Mesodermal cell (in vitro differentiated cells): Measurements from ENCODE around the gene PIK3CB.
"Not testable (repeated sequence)": the region's sequence is repeated elsewhere in the genome, so short reads cannot be mapped to it uniquely, and the experiment has no call there.

Experiments used
- H3K27ac ChIP-seq: 2 replicates; pipeline ENCODE4 v1.7.0; 2013; ENCODE audit warnings: mild to moderate bottlenecking, low read depth, low read length, moderate library complexity; ENCODE audit not compliant: severe bottlenecking
- H3K36me3 ChIP-seq: 2 replicates; pipeline ENCODE4 v1.7.1; 2013; ENCODE audit warnings: mild to moderate bottlenecking, low read length, moderate library complexity; ENCODE audit not compliant: control insufficient read depth, insufficient read depth
- H3K4me1 ChIP-seq: one replicate; pipeline ENCODE4 v1.7.1; 2013; ENCODE audit warnings: mild to moderate bottlenecking, low read length; ENCODE audit not compliant: insufficient read depth, control insufficient read depth, poor library complexity, severe bottlenecking
- H3K4me3 ChIP-seq: 2 replicates; pipeline ENCODE4 v1.7.0; 2013; ENCODE audit warnings: low read length, control low read depth, mild to moderate bottlenecking; ENCODE audit not compliant: insufficient read depth, poor library complexity, severe bottlenecking; ENCODE audit errors: extremely low read depth
- H3K9me3 ChIP-seq: 2 replicates; pipeline ENCODE4 v1.7.1; 2013; ENCODE audit warnings: mild to moderate bottlenecking, low read length, moderate library complexity; ENCODE audit not compliant: control insufficient read depth
- WGBS, 2 experiments: methylation state at CpG; one replicate each; pipeline ENCODE4 v1.1.5; 2013; ENCODE audit warnings: missing lambda C conversion rate in 2 of 2; ENCODE audit not compliant: insufficient coverage in 2 of 2; 5-methylcytosine and 5-hydroxymethylcytosine counted together

Gene PIK3CB

GRCh38 chr3:138846262-138846791 is 11.6 kb upstream of the PIK3CB start:
- H3K4me1 ChIP-seq, result no peaks in the 10 kb centered on the region
- H3K9me3 ChIP-seq, result peaks cover 7% of the 10 kb centered on the region
- WGBS, 2 experiments, result 62 to 66% methylated on average over 7 to 10 of the region's 10 CpGs
- no peak overlapping the region for H3K27ac ChIP-seq
- H3K4me3 ChIP-seq, result no peak overlapping the region
- H3K36me3 ChIP-seq, result no peaks in the 10 kb centered on the region

GRCh38 chr3:138845771-138846173 is 11.0 kb upstream of the PIK3CB start:
- no peaks in the 10 kb centered on the region for H3K36me3 ChIP-seq
- 40 to 50% methylated on average over 1 to 2 of the region's 6 CpGs for WGBS, 2 experiments
- no peaks in the 10 kb centered on the region for H3K4me1 ChIP-seq
- H3K9me3 ChIP-seq, result peaks cover 7% of the 10 kb centered on the region
- no peak overlapping the region for H3K27ac ChIP-seq
- H3K4me3 ChIP-seq, result no peak overlapping the region

- Histone ChIP-seq H3K4me3 (no peak overlapping the region), H3K36me3 (no peaks in the 10 kb centered on the region), H3K9me3 (peaks cover 7% of the 10 kb centered on the region), H3K4me1 (no peaks in the 10 kb centered on the region), H3K27ac (no peak overlapping the region)
- 59 to 76% methylated on average over 5 to 7 of the region's 7 CpGs for WGBS, 2 experiments
Observed at GRCh38 chr3:138845181-138845601, 10.5 kb upstream of the PIK3CB start.

GRCh38 chr3:138842483-138843188 is 7.9 kb upstream of the PIK3CB start:
- 75 to 85% methylated on average over 4 to 5 of the region's 5 CpGs for WGBS, 2 experiments
- Histone ChIP-seq H3K36me3 (no peaks in the 10 kb centered on the region), H3K9me3 (peaks cover 7% of the 10 kb centered on the region), H3K4me3 (no peak overlapping the region), H3K27ac (no peak overlapping the region), H3K4me1 (no peaks in the 10 kb centered on the region)

GRCh38 chr3:138838385-138838784 is 3.7 kb upstream of the PIK3CB start:
- not testable (repeated sequence) for H3K4me1 ChIP-seq, H3K36me3 ChIP-seq, H3K9me3 ChIP-seq, H3K27ac ChIP-seq, H3K4me3 ChIP-seq
- WGBS, 2 experiments, result 95% methylated on average over 7 of the region's 7 CpGs

- not testable (repeated sequence) for H3K4me3 ChIP-seq, H3K9me3 ChIP-seq, H3K4me1 ChIP-seq, H3K27ac ChIP-seq, H3K36me3 ChIP-seq
- WGBS, 2 experiments, result 95 to 97% methylated on average over 18 to 19 of the region's 19 CpGs
Observed at GRCh38 chr3:138835846-138836245, 1.1 kb upstream of the PIK3CB start.

- WGBS, 2 experiments, result 64 to 69% methylated on average over 2 of the region's 4 CpGs
- H3K9me3 ChIP-seq, result no peaks in the 10 kb centered on the region
- H3K36me3 ChIP-seq, result peaks cover under 1% of the 10 kb centered on the region
- peak overlapping the region; percentile 65 for H3K4me3 ChIP-seq
- H3K4me1 ChIP-seq, result no peaks in the 10 kb centered on the region
- H3K27ac ChIP-seq, result peak overlapping the region; percentile 95
Observed at GRCh38 chr3:138835397-138835757, 649 bp upstream of the PIK3CB start.

GRCh38 chr3:138833899-138834595 is 681 bp downstream of the PIK3CB start:
- WGBS, 2 experiments, result 1% methylated on average over 37 to 39 of the region's 43 CpGs

GRCh38 chr3:138832473-138833057 is 2.2 kb downstream of the PIK3CB start:
- 94 to 98% methylated on average over 20 to 24 of the region's 27 CpGs for WGBS, 2 experiments
- not testable (repeated sequence) for H3K27ac ChIP-seq, H3K4me3 ChIP-seq, H3K4me1 ChIP-seq, H3K9me3 ChIP-seq, H3K36me3 ChIP-seq

More at GRCh38 chr3:138833899-138834595, 681 bp downstream of the PIK3CB start:
- Histone ChIP-seq H3K27ac (peak overlapping the region; percentile 59), H3K36me3 (peaks cover 4% of the 10 kb centered on the region), H3K9me3 (no peaks in the 10 kb centered on the region), H3K4me3 (peak overlapping the region; percentile 65), H3K4me1 (no peaks in the 10 kb centered on the region)

- Histone ChIP-seq H3K36me3 (peaks cover 7% of the 10 kb centered on the region), H3K4me3 (no peak overlapping the region), H3K9me3 (no peaks in the 10 kb centered on the region), H3K27ac (no peak overlapping the region), H3K4me1 (no peaks in the 10 kb centered on the region)
- 92 to 93% methylated on average over 11 to 12 of the region's 15 CpGs for WGBS, 2 experiments
Observed at GRCh38 chr3:138829886-138830510, 4.7 kb downstream of the PIK3CB start.
